ENCODE data around the gene KPTN. TPM values are rescaled to one million over a fixed set of nuclear protein-coding genes. Genes with fewer than 3 reads are reported as not detected.
A peak's percentile ranks its signal among the peaks of the same experiment; 100 is the strongest.

KPTN gene
- total RNA-seq, 1 experiment from 2014 or later, result 23.8 TPM

DNA sequence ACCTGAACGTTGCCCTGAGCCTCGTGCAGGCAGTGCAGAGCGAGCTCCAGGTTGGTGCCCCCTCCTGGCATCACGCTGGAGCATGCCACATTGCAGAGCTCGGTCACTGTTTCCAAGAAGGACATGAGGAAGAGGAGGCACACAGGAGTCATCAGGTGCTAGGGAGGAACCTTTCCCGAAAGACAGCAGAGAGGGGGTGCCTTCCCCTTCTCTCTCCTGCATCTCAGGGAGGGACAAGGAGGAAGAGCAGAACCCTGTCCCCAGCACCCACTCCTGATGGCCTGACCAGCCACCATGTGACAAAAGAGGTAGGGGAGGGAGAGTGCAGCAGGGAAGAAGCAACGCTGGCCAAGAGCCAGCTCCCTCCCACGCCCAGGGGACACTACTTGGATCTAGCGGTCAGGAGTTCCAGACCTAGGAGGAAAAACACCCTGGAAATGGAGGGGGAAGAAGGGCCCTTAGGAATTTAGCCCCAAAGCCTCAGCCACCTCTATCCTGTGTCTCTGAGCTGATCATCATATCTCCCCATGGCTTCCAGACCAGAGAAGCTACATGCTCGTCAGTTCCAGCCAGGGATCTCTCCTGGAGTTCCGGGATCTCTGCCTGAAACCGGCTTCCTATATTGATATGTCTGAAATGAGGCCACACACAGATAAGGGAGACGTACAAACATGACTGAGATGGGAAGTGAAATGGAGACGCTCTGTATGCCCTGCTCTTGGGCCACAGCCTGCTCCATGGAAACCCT lies 47.8 kb upstream of the KPTN start:
- Histone ChIP-seq H3K36me3 (ENCODE audit: control insufficient read depth in 1 of 2, insufficient read depth in 2 of 2, low read length in 2 of 2) (no peaks in the 10 kb centered on the region), H3K27ac (ENCODE audit: low read depth, low read length) (no peak overlapping the region), H2AFZ (ENCODE audit: low read depth, low read length, poor library complexity, severe bottlenecking) (no peak overlapping the region), H3K9ac (ENCODE audit: low read length) (no peak overlapping the region), H3K4me3 (replicated peaks in 1 of 2; ENCODE audit: low read depth in 1 of 2, low read length in 2 of 2) (no peak overlapping the region), H3K79me2 (ENCODE audit: insufficient read depth, low read length) (no peaks in the 10 kb centered on the region), H3K4me1 (ENCODE audit: control insufficient read depth in 1 of 2, insufficient read depth in 2 of 2, low read length in 2 of 2) (no peaks in the 10 kb centered on the region), H3K9me3 (ENCODE audit: control insufficient read depth in 1 of 2, insufficient read depth in 1 of 2, low read depth in 1 of 2, low read length in 2 of 2) (no peaks in the 10 kb centered on the region), H3K27me3 (ENCODE audit: insufficient read depth, low read length) (no peaks in the 10 kb centered on the region), H4K20me1 (ENCODE audit: insufficient read depth) (no peaks in the 10 kb centered on the region), H3K4me2 (ENCODE audit: low read length) (no peak overlapping the region), H3K9me2 (ENCODE audit: insufficient read depth) (no peaks in the 10 kb centered on the region)
- no peak for TF ChIP-seq SRF (IDR thresholded peaks at IDR 0.05; ENCODE audit: low read depth)
- no peak for TF ChIP-seq FOSL1 (IDR thresholded peaks at IDR 0.05; ENCODE audit: low read depth)
- TF ChIP-seq, protein P1, sequence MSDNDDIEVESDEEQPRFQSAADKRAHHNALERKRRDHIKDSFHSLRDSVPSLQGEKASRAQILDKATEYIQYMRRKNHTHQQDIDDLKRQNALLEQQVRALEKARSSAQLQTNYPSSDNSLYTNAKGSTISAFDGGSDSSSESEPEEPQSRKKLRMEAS (IDR thresholded peaks at IDR 0.05), result no peak
- TF ChIP-seq YY1 (IDR thresholded peaks at IDR 0.05; ENCODE audit: extremely low read depth, insufficient replicate concordance, low read depth, low read length), result no peak
- TF ChIP-seq TCF7L2 (IDR thresholded peaks at IDR 0.05; ENCODE audit: borderline replicate concordance, extremely low read depth, insufficient read depth, insufficient read length), result no peak
- no peak for TF ChIP-seq POLR2A (IDR thresholded peaks at IDR 0.05; ENCODE audit: borderline replicate concordance, extremely low read depth, insufficient read depth, insufficient read length)
- TF ChIP-seq JUND (IDR thresholded peaks at IDR 0.05), result no peak
- TF ChIP-seq ZNF274 (IDR thresholded peaks at IDR 0.05; ENCODE audit: low read depth, low read length), result no peak
- TF ChIP-seq, protein P2, sequence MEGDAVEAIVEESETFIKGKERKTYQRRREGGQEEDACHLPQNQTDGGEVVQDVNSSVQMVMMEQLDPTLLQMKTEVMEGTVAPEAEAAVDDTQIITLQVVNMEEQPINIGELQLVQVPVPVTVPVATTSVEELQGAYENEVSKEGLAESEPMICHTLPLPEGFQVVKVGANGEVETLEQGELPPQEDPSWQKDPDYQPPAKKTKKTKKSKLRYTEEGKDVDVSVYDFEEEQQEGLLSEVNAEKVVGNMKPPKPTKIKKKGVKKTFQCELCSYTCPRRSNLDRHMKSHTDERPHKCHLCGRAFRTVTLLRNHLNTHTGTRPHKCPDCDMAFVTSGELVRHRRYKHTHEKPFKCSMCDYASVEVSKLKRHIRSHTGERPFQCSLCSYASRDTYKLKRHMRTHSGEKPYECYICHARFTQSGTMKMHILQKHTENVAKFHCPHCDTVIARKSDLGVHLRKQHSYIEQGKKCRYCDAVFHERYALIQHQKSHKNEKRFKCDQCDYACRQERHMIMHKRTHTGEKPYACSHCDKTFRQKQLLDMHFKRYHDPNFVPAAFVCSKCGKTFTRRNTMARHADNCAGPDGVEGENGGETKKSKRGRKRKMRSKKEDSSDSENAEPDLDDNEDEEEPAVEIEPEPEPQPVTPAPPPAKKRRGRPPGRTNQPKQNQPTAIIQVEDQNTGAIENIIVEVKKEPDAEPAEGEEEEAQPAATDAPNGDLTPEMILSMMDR (IDR thresholded peaks at IDR 0.05 in 2 of 3, conservative IDR thresholded peaks at IDR 0.05 in 1 of 3; ENCODE audit: borderline replicate concordance in 1 of 3, insufficient read depth in 1 of 3, low read depth in 2 of 3, low read length in 2 of 3), result no peak
- BruUV-seq (replicated peaks), result no TSS peak
- ChIA-PET POLR2A (no interaction called here), CTCF (interaction anchor here (1.3 to 1.9 kb wide), 2 partner anchors 95 to 103 kb away, joined by 3 to 6 read pairs; no protein-coding TSS in a partner anchor), RAD21 (ENCODE audit: low non-redundant PET in 1 of 2, low total read pairs in 2 of 2, uncharacterized antibody in 2 of 2, unreplicated experiment in 2 of 2) (no interaction called here)
- no peak for DNase-seq (ENCODE audit: low read depth, low spot score)
- peak; percentile 55 for ATAC-seq
- intact Hi-C loops (cut with micrococcal nuclease), result no loop called here

All from HCT116 (cell line).